ENCODE measurements around the gene ZGPAT.
"Not testable (repeated sequence)": the region's sequence is repeated elsewhere in the genome, so short reads cannot be mapped to it uniquely, and the experiment has no call there.

ZGPAT gene

GRCh38 chr20:63702751-63703470, 4.9 kb upstream of the ZGPAT start:
- DNase-seq (ENCODE audit: low read depth in 1 of 2, low spot score in 1 of 2), result no peak

- no peak for DNase-seq (ENCODE audit: low read depth in 1 of 2, low spot score in 1 of 2)
Measured at GRCh38 chr20:63703471-63703975, 4.3 kb upstream of the ZGPAT start.

GRCh38 chr20:63703976-63704748, 3.7 kb upstream of the ZGPAT start:
- DNase-seq (ENCODE audit: low read depth in 1 of 2, low spot score in 1 of 2), result no peak

GRCh38 chr20:63704749-63705117, 3.1 kb upstream of the ZGPAT start:
- no peak for DNase-seq (ENCODE audit: low read depth in 1 of 2, low spot score in 1 of 2)

- DNase-seq (ENCODE audit: low read depth in 1 of 2, low spot score in 1 of 2), result no peak
Measured at GRCh38 chr20:63705232-63706026, 2.4 kb upstream of the ZGPAT start.

GRCh38 chr20:63706027-63706695, 1.7 kb upstream of the ZGPAT start:
- no peak for DNase-seq (ENCODE audit: low read depth in 1 of 2, low spot score in 1 of 2)

- DNase-seq (ENCODE audit: low read depth in 1 of 2, low spot score in 1 of 2), result peak; percentile 33 to 52
Measured at GRCh38 chr20:63706852-63707557, 834 bp upstream of the ZGPAT start.

GRCh38 chr20:63708301-63709148, 686 bp downstream of the ZGPAT start:
- no peak for DNase-seq (ENCODE audit: low read depth in 1 of 2, low spot score in 1 of 2)

- no peak for DNase-seq (ENCODE audit: low read depth in 1 of 2, low spot score in 1 of 2)
Measured at GRCh38 chr20:63709149-63709527, 1.3 kb downstream of the ZGPAT start.

- no peak for DNase-seq (ENCODE audit: low read depth in 1 of 2, low spot score in 1 of 2)
Measured at GRCh38 chr20:63711085-63711645, 3.3 kb downstream of the ZGPAT start.

- DNase-seq (ENCODE audit: low read depth in 1 of 2, low spot score in 1 of 2), result no peak
Measured at GRCh38 chr20:63712191-63712590, 4.4 kb downstream of the ZGPAT start.

GRCh38 chr20:63714858-63715257, 7.0 kb downstream of the ZGPAT start:
- no peak for DNase-seq (ENCODE audit: low read depth in 1 of 2, low spot score in 1 of 2)

- no peak for DNase-seq (ENCODE audit: low read depth in 1 of 2, low spot score in 1 of 2)
Measured at GRCh38 chr20:63718996-63719395, 11.2 kb downstream of the ZGPAT start.

- not testable (repeated sequence) for DNase-seq (ENCODE audit: low read depth in 1 of 2, low spot score in 1 of 2)
Measured at GRCh38 chr20:63722967-63723622, 15.3 kb downstream of the ZGPAT start.

GRCh38 chr20:63730189-63730733, 22.4 kb downstream of the ZGPAT start:
- DNase-seq (ENCODE audit: low read depth in 1 of 2, low spot score in 1 of 2), result not testable (repeated sequence)

- no peak for DNase-seq (ENCODE audit: low read depth in 1 of 2, low spot score in 1 of 2)
Measured at GRCh38 chr20:63731410-63731809, 23.6 kb downstream of the ZGPAT start.

- DNase-seq (ENCODE audit: low read depth in 1 of 2, low spot score in 1 of 2), result no peak
Measured at GRCh38 chr20:63732118-63733095, 24.6 kb downstream of the ZGPAT start.

Data from stimulated activated CD4-positive, alpha-beta T cell treated with anti-CD3 and anti-CD28 coated beads, Interleukin-15, amount 100 ng/mL, for 1 hour (primary cell).